HepG2 (cell line): ENCODE results near the gene NINL. TPM values are rescaled to one million over a fixed set of nuclear protein-coding genes. Genes with fewer than 3 reads are reported as not detected.
A peak's percentile ranks its signal among the peaks of the same experiment; 100 is the strongest.

Experiments used
- ATAC-seq: fragments of 200-7000 bp; cut with Tn5 transposase; 3 replicates; pipeline ENCODE4 v1.9.1; 2020; ENCODE audit warnings: mild to moderate bottlenecking, moderate library complexity
- BruUV-seq: library from RNA; stranded (reverse); fragments of 400-500 nt; replicated peaks from 2 replicates; lab custom pipeline; 2021; lab: Mats Ljungman, UMichigan
- CTCF ChIA-PET: fragments of 300-600 bp; formaldehyde crosslinking; extraction: SDS; loops from one replicate; lab custom pipeline; 2021; ENCODE audit warnings: low total read pairs, inconsistent platforms, low intra/inter-chr PET ratio; lab: Yijun Ruan, JAX
- POLR2A ChIA-PET: fragments of 350-600 bp; sonication (Branson Sonifier 250); formaldehyde crosslinking; loops from one replicate; lab custom pipeline; 2020; ENCODE audit warnings: antibody characterized with exemption, inconsistent platforms; lab: Yijun Ruan, JAX
- DNase-seq: peaks from one replicate; pipeline ENCODE4 v3.0.0-alpha.2; 2015; ENCODE audit warnings: low spot score
- FAIRE-seq: peaks from 3 replicates; lab custom pipeline; 2011; peaks lifted over from hg19 to GRCh38; lab: Jason Lieb, UNC
- H2AFZ ChIP-seq: one replicate; pipeline ENCODE4 v1.6.1; 2011; ENCODE audit warnings: low read length, inconsistent platforms
- H3K27ac ChIP-seq: fragments of 300-600 bp; 3 replicates; pipeline ENCODE4 v1.8.0; 2011; ENCODE audit warnings: mixed run types, mild to moderate bottlenecking, mixed read lengths, low read length, inconsistent platforms; ENCODE audit not compliant: insufficient read depth; ENCODE audit errors: extremely low read length
- H3K27me3 ChIP-seq, 2 experiments: fragments of 200-600 bp in 1 of 2; 2 replicates in 1 of 2; 3 replicates in 1 of 2; pipeline versions ENCODE4 v1.6.0 to v1.8.0; 2011; ENCODE audit warnings: low read length in 2 of 2, mild to moderate bottlenecking in 2 of 2, moderate library complexity in 2 of 2, inconsistent platforms in 1 of 2; ENCODE audit not compliant: insufficient read depth in 2 of 2, control insufficient read depth in 1 of 2
- H3K36me3 ChIP-seq, 2 experiments: fragments of 200-600 bp in 1 of 2; replicated peaks in 1 of 2; 2 replicates in 1 of 2; 3 replicates in 1 of 2; pipeline versions ENCODE4 v1.5.1 to v1.8.0; 2011; ENCODE audit warnings: low read length in 2 of 2, inconsistent platforms in 1 of 2; ENCODE audit not compliant: insufficient read depth in 2 of 2, control insufficient read depth in 1 of 2
- H3K4me1 ChIP-seq: 2 replicates; pipeline ENCODE4 v1.5.1; 2012; ENCODE audit warnings: low read length, inconsistent platforms; ENCODE audit not compliant: insufficient read depth
- H3K4me2 ChIP-seq: 2 replicates; pipeline ENCODE4 v1.6.0; 2011; ENCODE audit warnings: low read depth, low read length, inconsistent platforms
- H3K4me3 ChIP-seq, 3 experiments: fragments of 200-600 bp in 1 of 3; sonication (generic), shearing (Covaris generic) in 1 of 3; replicated peaks in 1 of 3; 2 replicates each; pipeline ENCODE4 v1.5.1; 2011 to 2016; ENCODE audit warnings: low read length in 3 of 3, inconsistent platforms in 2 of 3, low read depth in 2 of 3, mild to moderate bottlenecking in 2 of 3, control low read depth in 1 of 3, mixed read lengths in 1 of 3; ENCODE audit not compliant: insufficient read depth in 1 of 3
- H3K79me2 ChIP-seq: one replicate; pipeline ENCODE4 v1.6.1; 2011; ENCODE audit warnings: low read length, inconsistent platforms; ENCODE audit not compliant: insufficient read depth
- H3K9ac ChIP-seq: 2 replicates; pipeline ENCODE4 v1.6.0; 2011; ENCODE audit warnings: mild to moderate bottlenecking, low read depth, low read length, inconsistent platforms; ENCODE audit not compliant: insufficient read depth
- H3K9me3 ChIP-seq: 2 replicates; pipeline ENCODE4 v1.5.1; 2012; ENCODE audit warnings: mild to moderate bottlenecking, low read length
- H4K20me1 ChIP-seq: 2 replicates; pipeline ENCODE4 v1.6.0; 2011; ENCODE audit warnings: inconsistent platforms, mild to moderate bottlenecking, low read length, moderate library complexity; ENCODE audit not compliant: insufficient read depth
- AGO2 ChIP-seq: fragments of 200-400 bp; formaldehyde crosslinking; optimal IDR thresholded peaks from 2 replicates; pipeline ENCODE3; 2017; ENCODE audit warnings: mild to moderate bottlenecking, low read depth, low read length, moderate library complexity
- CENPT ChIP-seq: sonication (generic); formaldehyde crosslinking; IDR thresholded peaks from 2 replicates; pipeline ENCODE4 v1.8.0; 2022; ENCODE audit warnings: low read depth, mild to moderate bottlenecking, moderate library complexity, missing genetic modification reagents
- CREBL2 ChIP-seq: sonication (generic); formaldehyde crosslinking; IDR thresholded peaks from 2 replicates; pipeline ENCODE4 v1.8.1; 2023; ENCODE audit warnings: missing genetic modification reagents, mild to moderate bottlenecking, borderline replicate concordance
- DNMT3B ChIP-seq: conservative IDR thresholded peaks from 2 replicates; pipeline ENCODE4 v1.6.1; 2016; ENCODE audit warnings: missing biosample characterization, control low read depth
- DZIP1 ChIP-seq: sonication (generic); formaldehyde crosslinking; IDR thresholded peaks from 2 replicates; pipeline ENCODE4 v1.5.0; 2020; ENCODE audit warnings: mild to moderate bottlenecking, missing genetic modification reagents
- MATR3 ChIP-seq: sonication (generic); formaldehyde crosslinking; IDR thresholded peaks from 2 replicates; pipeline ENCODE4 v1.4.0; 2020; ENCODE audit warnings: missing genetic modification reagents
- NCOA2 ChIP-seq: sonication (generic); formaldehyde crosslinking; IDR thresholded peaks from 2 replicates; pipeline ENCODE4 v1.8.0; 2022; ENCODE audit warnings: inconsistent platforms
- NRL ChIP-seq: sonication (generic); formaldehyde crosslinking; IDR thresholded peaks from 2 replicates; pipeline ENCODE4 v1.5.0; 2020; ENCODE audit warnings: missing genetic modification reagents, mild to moderate bottlenecking, moderate library complexity, borderline replicate concordance
- POLR2G ChIP-seq: fragments of 200-400 bp; formaldehyde crosslinking; IDR thresholded peaks from 2 replicates; pipeline ENCODE4 v1.6.1; 2018; ENCODE audit warnings: mild to moderate bottlenecking, low read depth, low read length, moderate library complexity
- RBM22 ChIP-seq: fragments of 200-400 bp; formaldehyde crosslinking; optimal IDR thresholded peaks from 2 replicates; pipeline ENCODE3; 2017; ENCODE audit warnings: mild to moderate bottlenecking, low read length, moderate library complexity
- ZFP91 ChIP-seq: sonication (generic); formaldehyde crosslinking; IDR thresholded peaks from 2 replicates; pipeline ENCODE4 v1.9.0; 2022; ENCODE audit warnings: missing genetic modification reagents, mild to moderate bottlenecking, borderline replicate concordance
- ZNF280D ChIP-seq: sonication (generic); formaldehyde crosslinking; IDR thresholded peaks from 2 replicates; pipeline ENCODE4 v1.5.1; 2020; ENCODE audit warnings: mild to moderate bottlenecking, missing genetic modification reagents
- WGBS: methylation state at CpG from one replicate; pipeline ENCODE4 v1.1.6; 2017; ENCODE audit warnings: low lambda C conversion rate; 5-methylcytosine and 5-hydroxymethylcytosine counted together
- in situ Hi-C: cut with HindIII; loops from 2 replicates; pipeline ENCODE4 v1.10.0; 2017; ENCODE audit warnings: low pct_unique_long_range_greater_than_20kb; ENCODE audit not compliant: extremely low pct_ligation_motif_present
- intact Hi-C: fragments of 100-400 bp; cut with micrococcal nuclease; formaldehyde crosslinking; loops from one replicate; pipeline ENCODE4 v1.10.0; 2022; ENCODE audit not compliant: unreplicated experiment
- polyA plus RNA-seq, 8 experiments: library from polyadenylated mRNA; depleted of rRNA in 3 of 8; stranded (reverse) in 7 of 8; unstranded in 1 of 8; fragments of >200 nt; fragmentation: Illumina TruSeq in 4 of 8; extraction: Trizol in 4 of 8; gene quantifications; 2 replicates each; pipeline versions ENCODE4 v1.2.1 to v1.2.3, GENCODE V29; 2011 to 2016; ENCODE audit warnings: low read depth in 4 of 8, missing spikeins in 1 of 8, mixed read lengths in 1 of 8; ENCODE audit not compliant: insufficient read depth in 1 of 8
- total RNA-seq, 5 experiments: library from RNA; depleted of rRNA; stranded (reverse); fragments of >200 nt; fragmentation: Illumina TruSeq; extraction: Trizol; gene quantifications; 2 replicates each; pipeline ENCODE4 v1.2.3, GENCODE V29; 2016; ENCODE audit warnings: low read depth in 1 of 5

Gene NINL
- total and polyA plus RNA-seq, 2 of the 13 experiments (the other 11 are each of a cell fraction or from before 2014, with no cell fraction given): 32.3 to 34.3 TPM

GRCh38 chr20:25537890-25538289 is 47.4 kb downstream of the NINL start:
- H3K36me3 ChIP-seq: peaks cover 5 to 9% of the 10 kb centered on the region in 2 experiments; a peak in 1 of 5 replicates
- H3K4me2 ChIP-seq: no peak overlapping the region
- intact Hi-C loops: loop anchor here (2.0 kb wide), 1 partner anchor 85 kb away; no protein-coding TSS in a partner anchor
- peaks cover 49% of the 10 kb centered on the region for H4K20me1 ChIP-seq
- no peak overlapping the region for H3K9ac ChIP-seq
- 89% methylated on average over 13 of the region's 13 CpGs for WGBS
- ChIA-PET POLR2A (interaction anchor here (1.1 to 5.6 kb wide), 3 partner anchors 12 to 47 kb away, joined by 3 to 47 read pairs (median 33); partner anchors contain the start of gene NINL), CTCF (no interaction called here)
- ATAC-seq (no peak), DNase-seq (no peak), FAIRE-seq (no peak)
- H3K4me1 ChIP-seq: peaks cover 65% of the 10 kb centered on the region
- no peak overlapping the region for H2AFZ ChIP-seq
- no peak for TF ChIP-seq DNMT3B (CRISPR knock-in tag)
- peak; percentile 80 for TF ChIP-seq AGO2
- TF ChIP-seq ZFP91 (CRISPR knock-in tag): no peak
- 0 out of 2 replicates have a peak, but pooled peaks have one; percentile 21 for TF ChIP-seq POLR2G
- TF ChIP-seq NRL (CRISPR knock-in tag): peak; percentile 68; the same call in 1 of the 2 replicates
- TF ChIP-seq MATR3 (CRISPR knock-in tag): no peak
- 0 out of 2 replicates have a peak, but pooled peaks have one; percentile 25 for TF ChIP-seq DZIP1 (CRISPR knock-in tag)
- no peak for TF ChIP-seq NCOA2 (CRISPR knock-in tag)
- TF ChIP-seq CENPT (CRISPR knock-in tag): 0 out of 2 replicates have a peak, but pooled peaks have one; percentile 31
- no peak for TF ChIP-seq CREBL2
- peak; percentile 82 for TF ChIP-seq RBM22
- no peak for TF ChIP-seq ZNF280D
- H3K79me2 ChIP-seq: peaks cover 70% of the 10 kb centered on the region
- H3K27ac ChIP-seq: no peak overlapping the region
- BruUV-seq: no TSS peak
- H3K4me3 ChIP-seq: no peak overlapping the region
- no peaks in the 10 kb centered on the region for H3K27me3 ChIP-seq
- no peaks in the 10 kb centered on the region for H3K9me3 ChIP-seq
- in situ Hi-C loops: no loop called here
